AG10803 (cell line): ENCODE data around the gene SLC44A1.
A peak's percentile ranks its signal among the peaks of the same experiment; 100 is the strongest.

ENCODE experiments used
- DNase-seq: peaks from one replicate; pipeline ENCODE4 v3.0.0; 2010; ENCODE audit warnings: low read depth
- H3K4me3 ChIP-seq: 2 replicates; pipeline ENCODE4 v1.5.1; 2011; ENCODE audit warnings: mild to moderate bottlenecking, low read length, control low read depth
- CTCF ChIP-seq: conservative IDR thresholded peaks from 2 replicates; pipeline ENCODE4 v1.5.1; 2011; ENCODE audit warnings: mild to moderate bottlenecking, low read length, control low read depth, inconsistent platforms

SLC44A1 gene

GRCh38 chr9:105281926-105282325 is 37.5 kb downstream of the SLC44A1 start:
- no peak for DNase-seq
- H3K4me3 ChIP-seq = no peak overlapping the region
- no peak for TF ChIP-seq CTCF

GRCh38 chr9:105282870-105283621 is 38.6 kb downstream of the SLC44A1 start:
- H3K4me3 ChIP-seq = no peak overlapping the region
- DNase-seq = no peak
- no peak for TF ChIP-seq CTCF

- DNase-seq = no peak
- TF ChIP-seq CTCF = no peak
- no peak overlapping the region for H3K4me3 ChIP-seq
Observed at GRCh38 chr9:105283795-105284194, 39.3 kb downstream of the SLC44A1 start.

GRCh38 chr9:105284463-105284862 is 40.0 kb downstream of the SLC44A1 start:
- no peak for TF ChIP-seq CTCF
- no peak overlapping the region for H3K4me3 ChIP-seq
- DNase-seq = no peak

GRCh38 chr9:105286098-105286497 is 41.6 kb downstream of the SLC44A1 start:
- TF ChIP-seq CTCF = no peak
- no peak for DNase-seq
- no peak overlapping the region for H3K4me3 ChIP-seq

- DNase-seq = no peak
- no peak for TF ChIP-seq CTCF
- H3K4me3 ChIP-seq = no peak overlapping the region
Observed at GRCh38 chr9:105289305-105289704, 44.9 kb downstream of the SLC44A1 start.

GRCh38 chr9:105290418-105290817 is 46.0 kb downstream of the SLC44A1 start:
- no peak overlapping the region for H3K4me3 ChIP-seq
- peak; percentile 67 for DNase-seq
- no peak for TF ChIP-seq CTCF
